ENCODE results near the gene HNRNPM. TPM values are rescaled to one million over a fixed set of nuclear protein-coding genes. Genes with fewer than 3 reads are reported as not detected.

The HNRNPM gene
- total RNA-seq, 2 experiments from 2014 or later, result 269 to 272 TPM

DNA sequence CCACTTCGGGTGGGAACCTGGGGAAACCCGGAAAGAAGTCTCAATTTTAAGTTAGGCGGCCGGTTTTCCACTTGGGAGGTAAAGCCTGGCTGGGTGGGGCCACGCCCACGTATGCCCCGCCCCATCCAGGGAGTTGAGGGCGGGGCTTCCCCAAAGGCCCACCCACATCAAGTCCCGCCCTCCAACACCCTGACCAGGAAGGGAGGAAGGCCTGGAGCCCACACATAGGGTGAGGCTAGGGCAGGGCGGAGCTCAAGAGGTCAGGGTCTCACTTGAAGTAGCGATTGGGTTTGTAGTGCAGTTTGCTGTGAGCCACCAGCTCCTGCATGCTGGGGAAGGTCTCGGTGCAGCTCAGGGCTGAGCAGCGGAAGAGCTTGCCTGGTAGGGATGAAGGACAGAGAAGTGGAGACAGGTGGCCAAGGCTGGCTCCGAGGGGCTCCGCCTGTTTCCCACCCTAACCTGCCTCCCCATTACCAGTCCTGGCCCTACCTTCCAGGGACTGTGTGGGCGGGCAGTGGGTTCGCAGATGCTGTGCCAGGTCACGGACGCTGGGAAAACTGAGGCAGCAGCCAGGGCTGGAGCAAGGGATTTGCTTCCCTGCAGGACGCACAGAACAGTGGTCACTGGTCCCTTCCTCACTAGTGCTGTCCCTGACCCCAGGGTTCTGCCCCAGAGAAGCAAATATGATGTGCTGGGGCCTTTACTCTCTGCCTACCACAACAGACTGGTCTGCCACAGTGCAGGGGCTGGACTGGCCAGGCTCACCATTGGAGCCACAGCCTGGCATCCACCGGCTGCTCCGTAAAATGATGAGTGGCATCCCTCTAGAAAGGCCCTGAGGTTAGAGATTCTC, 67.6 kb downstream of the HNRNPM start:
- Mint-ChIP-seq H3K36me3 (ENCODE audit: low read depth) (peaks cover 34% of the 10 kb centered on the region), H3K9me3 (no peaks in the 10 kb centered on the region), H3K27ac (peak overlapping the region; percentile 72), H3K4me1 (ENCODE audit: low read depth) (peaks cover 45% of the 10 kb centered on the region), H3K27me3 (no peaks in the 10 kb centered on the region), H3K4me3 (no peak overlapping the region)
- peaks cover 19% of the 10 kb centered on the region for H3K36me3 ChIP-seq (ENCODE audit: insufficient read depth, low read length)
- peaks cover 53% of the 10 kb centered on the region for H3K4me1 ChIP-seq (ENCODE audit: insufficient read depth, low read length)
- H3K27me3 ChIP-seq (ENCODE audit: control insufficient read depth in 1 of 2, insufficient read depth in 2 of 2, low read length in 2 of 2), result no peaks in the 10 kb centered on the region
- H3K4me3 ChIP-seq (ENCODE audit: low read length), result no peak overlapping the region
- CTCF ChIA-PET, result interaction anchor here (5.5 kb wide), 1 partner anchor 68 kb away, joined by 41 read pairs; no protein-coding TSS in a partner anchor
- no peak for ATAC-seq (ENCODE audit: poor library complexity)
- no peak for TF ChIP-seq CTCF (IDR thresholded peaks at IDR 0.05)
- intact Hi-C loops (cut with DNase I, micrococcal nuclease), result no loop called here
- peak in 1 of 14 experiments; percentile 62 for DNase-seq
- POLR2A ChIA-PET, result interaction anchor here (1.6 to 8.6 kb wide), 10 partner anchors 15 to 122 kb away, joined by 8 to 185 read pairs (median 14); partner anchors contain the start of genes HNRNPM, MARCHF2, MYO1F and RAB11B
- no peak overlapping the region for H3K27ac ChIP-seq (ENCODE audit: low read depth in 1 of 2, low read length in 2 of 2)
- peaks cover 0 to 4% of the 10 kb centered on the region in 2 experiments for H3K9me3 ChIP-seq (ENCODE audit: control insufficient read depth in 1 of 2, insufficient read depth in 1 of 2, low read length in 2 of 2)

- Histone ChIP-seq H3K9me3 (ENCODE audit: control insufficient read depth in 1 of 2, insufficient read depth in 1 of 2, low read length in 2 of 2) (peaks cover 0 to 4% of the 10 kb centered on the region in 2 experiments), H3K27ac (ENCODE audit: low read depth in 1 of 2, low read length in 2 of 2) (peak overlapping the region; percentile 84 to 97), H3K36me3 (ENCODE audit: insufficient read depth, low read length) (peaks cover 19% of the 10 kb centered on the region), H3K4me3 (ENCODE audit: low read length) (peak overlapping the region; percentile 51), H3K27me3 (ENCODE audit: control insufficient read depth in 1 of 2, insufficient read depth in 2 of 2, low read length in 2 of 2) (no peaks in the 10 kb centered on the region), H3K4me1 (ENCODE audit: insufficient read depth, low read length) (peaks cover 61% of the 10 kb centered on the region)
- ChIA-PET CTCF (interaction anchor here (1.5 to 5.5 kb wide), 2 partner anchors 67 to 100 kb away, joined by 4 to 41 read pairs; partner anchors contain the start of gene MARCHF2), POLR2A (interaction anchor here (1.0 to 8.6 kb wide), 22 partner anchors 7 to 170 kb away, joined by 3 to 185 read pairs (median 9); partner anchors contain the start of genes HNRNPM, KANK3, MARCHF2 and MYO1F)
- Mint-ChIP-seq H3K36me3 (ENCODE audit: low read depth) (peaks cover 35% of the 10 kb centered on the region), H3K4me1 (ENCODE audit: low read depth) (peaks cover 53% of the 10 kb centered on the region), H3K27ac (peak overlapping the region; percentile 100), H3K9me3 (no peaks in the 10 kb centered on the region), H3K27me3 (no peaks in the 10 kb centered on the region), H3K4me3 (peak overlapping the region; percentile 91)
- DNase-seq, result peak in 1 of 14 experiments; percentile 53
- TF ChIP-seq CTCF (IDR thresholded peaks at IDR 0.05), result no peak
- intact Hi-C loops (cut with DNase I, micrococcal nuclease), result no loop called here
- ATAC-seq (ENCODE audit: poor library complexity), result no peak
These were observed 68.4 kb downstream of the HNRNPM start for GRCh38 chr19:8513036-8513686.

Measured in CD4-positive, alpha-beta T cell (primary cell).